Neural cell (in vitro differentiated cells): ENCODE results near the gene ADAMTS17. TPM values are rescaled to one million over a fixed set of nuclear protein-coding genes. Genes with fewer than 3 reads are reported as not detected.

ENCODE experiments used
- H2AFZ ChIP-seq: fragments of 200-600, 300-800 bp; sonication (generic), shearing (Covaris generic); 2 replicates; pipeline ENCODE4 v1.6.0; 2014; ENCODE audit warnings: low read depth, mild to moderate bottlenecking, antibody characterized with exemption, low read length, moderate library complexity
- H3F3A ChIP-seq: fragments of 200-600 bp; shearing (Covaris generic); 2 replicates; pipeline ENCODE4 v1.6.1; 2016; ENCODE audit warnings: mild to moderate bottlenecking, moderate library complexity, mixed read lengths, antibody characterized with exemption, low read length; ENCODE audit not compliant: insufficient read depth, poor library complexity, severe bottlenecking
- H3K27ac ChIP-seq: fragments of 200-600, 300-800 bp; sonication (generic), shearing (Covaris generic); 2 replicates; pipeline ENCODE4 v1.5.1; 2014; ENCODE audit warnings: mild to moderate bottlenecking, low read length, moderate library complexity
- H3K27me3 ChIP-seq: fragments of 300-800, 200-600 bp; sonication (generic), shearing (Covaris generic); 2 replicates; pipeline ENCODE4 v1.6.0; 2014; ENCODE audit warnings: mild to moderate bottlenecking, low read depth, low read length, moderate library complexity; ENCODE audit not compliant: insufficient read depth
- H3K36me3 ChIP-seq: fragments of 300-800, 200-600 bp; sonication (generic), shearing (Covaris generic); 2 replicates; pipeline ENCODE4 v1.5.1; 2014; ENCODE audit warnings: mild to moderate bottlenecking, antibody characterized with exemption, low read length, moderate library complexity; ENCODE audit not compliant: insufficient read depth
- H3K4me2 ChIP-seq: fragments of 300-800, 200-600 bp; sonication (generic), shearing (Covaris generic); 2 replicates; pipeline ENCODE4 v1.6.0; 2014; ENCODE audit warnings: mild to moderate bottlenecking, low read length
- H3K4me3 ChIP-seq: fragments of 300-800, 200-600 bp; sonication (generic), shearing (Covaris generic); 2 replicates; pipeline ENCODE4 v1.5.1; 2014; ENCODE audit warnings: mild to moderate bottlenecking, low read length, moderate library complexity
- H3K79me2 ChIP-seq: fragments of 200-600 bp; shearing (Covaris generic); replicated peaks from 2 replicates; pipeline ENCODE4 v1.6.0; 2014; ENCODE audit warnings: mild to moderate bottlenecking, low read length, moderate library complexity; ENCODE audit not compliant: insufficient read depth
- H3K9ac ChIP-seq: fragments of 300-800, 200-600 bp; sonication (generic), shearing (Covaris generic); 2 replicates; pipeline ENCODE4 v1.6.1; 2016; ENCODE audit warnings: mild to moderate bottlenecking, low read length, mixed read lengths
- H3K9me2 ChIP-seq: fragments of 200-600 bp; shearing (Covaris generic); 2 replicates; pipeline ENCODE4 v1.6.1; 2016; ENCODE audit warnings: mild to moderate bottlenecking, low read length, mixed read lengths; ENCODE audit not compliant: insufficient read depth
- H3K9me3 ChIP-seq: fragments of 200-600, 300-800 bp; sonication (generic), shearing (Covaris generic); 2 replicates; pipeline ENCODE4 v1.6.1; 2016; ENCODE audit warnings: mild to moderate bottlenecking, mixed run types, low read length, moderate library complexity, mixed read lengths
- H4K20me1 ChIP-seq: fragments of 200-600 bp; shearing (Covaris generic); 2 replicates; pipeline ENCODE4 v1.6.1; 2016; ENCODE audit warnings: mild to moderate bottlenecking, mixed run types; ENCODE audit not compliant: insufficient read depth
- EP300 ChIP-seq: fragments of 450-650 bp; conservative IDR thresholded peaks from 2 replicates; pipeline ENCODE4 v1.6.1; 2014; ENCODE audit warnings: antibody characterized with exemption, mild to moderate bottlenecking, moderate library complexity; ENCODE audit not compliant: poor library complexity, severe bottlenecking
- MXI1 ChIP-seq: fragments of 450-650 bp; conservative IDR thresholded peaks from 2 replicates; pipeline ENCODE4 v1.6.1; 2014; ENCODE audit warnings: antibody characterized with exemption, mild to moderate bottlenecking; ENCODE audit not compliant: poor library complexity, severe bottlenecking
- POLR2AphosphoS5 ChIP-seq: IDR thresholded peaks from 2 replicates; pipeline ENCODE4 v1.6.1; 2012
- RAD21 ChIP-seq: fragments of 450-650 bp; conservative IDR thresholded peaks from 2 replicates; pipeline ENCODE4 v1.6.1; 2014; ENCODE audit warnings: antibody characterized with exemption, mild to moderate bottlenecking, moderate library complexity
- SMC3 ChIP-seq: fragments of 450-650 bp; conservative IDR thresholded peaks from 2 replicates; pipeline ENCODE4 v1.6.1; 2014; ENCODE audit warnings: antibody characterized with exemption, mild to moderate bottlenecking, moderate library complexity; ENCODE audit not compliant: poor library complexity
- TAF1 ChIP-seq: IDR thresholded peaks from 2 replicates; pipeline ENCODE4 v1.6.1; 2012; ENCODE audit warnings: low read depth
- polyA plus RNA-seq: library from polyadenylated mRNA; depleted of rRNA; stranded (reverse); fragments of >200 nt; gene quantifications from 2 replicates; pipeline ENCODE4 v1.2.3, GENCODE V29; 2014
- TF ChIP-seq, protein P1 (sequence below): IDR thresholded peaks from 2 replicates; pipeline ENCODE4 v1.6.1; 2012; ENCODE audit warnings: borderline replicate concordance
- TF ChIP-seq, protein P2 (sequence below): fragments of 450-650 bp; IDR thresholded peaks from 2 replicates; pipeline ENCODE4 v1.5.1; 2014; ENCODE audit warnings: antibody characterized with exemption, mild to moderate bottlenecking, moderate library complexity; ENCODE audit not compliant: poor library complexity, severe bottlenecking

The ADAMTS17 gene
- polyA plus RNA-seq, 1 donor from 2014 or later = 0.04 TPM

DNA sequence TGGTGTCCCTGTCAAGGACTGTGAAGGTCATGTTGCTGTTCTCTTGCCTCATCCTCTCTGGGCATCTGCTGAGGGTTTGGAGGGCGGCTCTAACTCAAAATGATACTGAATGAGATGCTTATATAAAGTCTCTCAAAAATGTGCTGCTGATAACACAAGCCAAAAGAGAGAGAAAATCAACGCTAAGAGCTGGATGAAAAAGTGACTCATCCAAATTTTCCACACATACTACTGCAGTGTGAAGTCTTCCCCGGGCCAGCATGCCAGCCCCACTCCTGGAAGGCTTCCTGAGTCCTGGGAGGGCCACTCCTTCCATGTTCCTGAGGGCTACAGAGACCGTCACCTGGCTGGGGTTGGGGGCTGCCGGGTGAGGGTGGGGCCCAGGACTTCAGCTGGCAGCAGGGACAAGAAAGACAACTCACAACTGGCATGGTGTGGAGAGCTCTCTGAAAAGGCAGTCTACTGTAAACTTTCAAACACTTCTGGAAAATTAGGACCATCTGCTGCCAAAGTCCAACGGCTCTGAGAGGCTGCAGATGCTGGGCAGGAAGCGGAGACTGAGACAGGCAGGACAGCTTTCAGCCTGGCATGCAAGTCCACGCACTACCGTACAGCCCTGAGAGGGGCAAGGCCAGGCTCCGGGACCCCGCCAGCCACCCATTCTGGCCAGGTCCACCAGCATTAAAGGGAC, 200.3 kb downstream of the ADAMTS17 start:
- no peaks in the 10 kb centered on the region for H3K9me2 ChIP-seq
- no peak overlapping the region for H2AFZ ChIP-seq
- no peak overlapping the region for H3K27ac ChIP-seq
- H3K27me3 ChIP-seq = no peaks in the 10 kb centered on the region
- TF ChIP-seq MXI1 (no peak), SMC3 (no peak), TAF1 (no peak), POLR2AphosphoS5 (no peak)
- TF ChIP-seq, protein P1, sequence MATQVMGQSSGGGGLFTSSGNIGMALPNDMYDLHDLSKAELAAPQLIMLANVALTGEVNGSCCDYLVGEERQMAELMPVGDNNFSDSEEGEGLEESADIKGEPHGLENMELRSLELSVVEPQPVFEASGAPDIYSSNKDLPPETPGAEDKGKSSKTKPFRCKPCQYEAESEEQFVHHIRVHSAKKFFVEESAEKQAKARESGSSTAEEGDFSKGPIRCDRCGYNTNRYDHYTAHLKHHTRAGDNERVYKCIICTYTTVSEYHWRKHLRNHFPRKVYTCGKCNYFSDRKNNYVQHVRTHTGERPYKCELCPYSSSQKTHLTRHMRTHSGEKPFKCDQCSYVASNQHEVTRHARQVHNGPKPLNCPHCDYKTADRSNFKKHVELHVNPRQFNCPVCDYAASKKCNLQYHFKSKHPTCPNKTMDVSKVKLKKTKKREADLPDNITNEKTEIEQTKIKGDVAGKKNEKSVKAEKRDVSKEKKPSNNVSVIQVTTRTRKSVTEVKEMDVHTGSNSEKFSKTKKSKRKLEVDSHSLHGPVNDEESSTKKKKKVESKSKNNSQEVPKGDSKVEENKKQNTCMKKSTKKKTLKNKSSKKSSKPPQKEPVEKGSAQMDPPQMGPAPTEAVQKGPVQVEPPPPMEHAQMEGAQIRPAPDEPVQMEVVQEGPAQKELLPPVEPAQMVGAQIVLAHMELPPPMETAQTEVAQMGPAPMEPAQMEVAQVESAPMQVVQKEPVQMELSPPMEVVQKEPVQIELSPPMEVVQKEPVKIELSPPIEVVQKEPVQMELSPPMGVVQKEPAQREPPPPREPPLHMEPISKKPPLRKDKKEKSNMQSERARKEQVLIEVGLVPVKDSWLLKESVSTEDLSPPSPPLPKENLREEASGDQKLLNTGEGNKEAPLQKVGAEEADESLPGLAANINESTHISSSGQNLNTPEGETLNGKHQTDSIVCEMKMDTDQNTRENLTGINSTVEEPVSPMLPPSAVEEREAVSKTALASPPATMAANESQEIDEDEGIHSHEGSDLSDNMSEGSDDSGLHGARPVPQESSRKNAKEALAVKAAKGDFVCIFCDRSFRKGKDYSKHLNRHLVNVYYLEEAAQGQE = no peak
- H3K9me3 ChIP-seq = no peaks in the 10 kb centered on the region
- no peaks in the 10 kb centered on the region for H3K79me2 ChIP-seq
- no peak overlapping the region for H3K4me2 ChIP-seq
- no peaks in the 10 kb centered on the region for H4K20me1 ChIP-seq
- H3K4me3 ChIP-seq = no peak overlapping the region
- no peaks in the 10 kb centered on the region for H3K36me3 ChIP-seq
- H3K9ac ChIP-seq = no peak overlapping the region
- H3F3A ChIP-seq = no peaks in the 10 kb centered on the region

DNA sequence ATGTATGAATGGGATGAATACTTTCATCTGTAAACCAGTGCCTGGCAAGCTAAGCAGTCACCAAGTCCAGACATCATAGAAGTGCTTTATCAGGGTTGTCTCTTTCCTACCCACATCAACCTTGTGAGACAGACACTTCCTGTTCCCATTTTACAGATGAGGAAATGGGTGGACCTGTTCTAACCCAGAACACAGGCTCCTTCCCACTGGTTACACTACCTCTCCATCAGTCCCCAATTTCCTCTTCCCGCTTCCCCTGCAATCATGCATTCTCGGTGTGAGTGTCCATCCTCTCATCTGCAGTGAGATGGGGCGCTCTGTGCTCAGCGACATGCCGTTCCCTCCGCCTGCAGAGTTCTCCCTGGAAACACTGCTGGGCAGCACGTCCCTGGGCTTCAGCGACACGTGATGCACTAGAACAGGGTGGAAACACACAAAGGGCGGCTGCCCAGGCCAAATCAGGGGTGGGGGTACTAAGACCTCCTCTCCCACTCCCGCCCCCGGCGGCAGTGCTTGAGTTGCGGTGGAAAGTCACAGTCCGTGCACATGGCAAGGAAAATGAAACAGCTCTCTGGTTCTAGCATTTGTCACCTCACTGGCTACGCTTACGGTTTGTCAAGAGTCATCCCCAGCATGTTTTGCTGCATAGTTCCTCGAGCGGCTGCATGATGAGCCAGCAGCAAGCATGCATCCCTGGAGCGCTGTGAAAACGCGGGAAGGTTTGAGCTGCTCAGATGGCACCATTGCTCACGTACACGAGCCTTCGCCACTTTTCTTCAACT, 201.1 kb downstream of the ADAMTS17 start:
- no peaks in the 10 kb centered on the region for H3F3A ChIP-seq
- no peaks in the 10 kb centered on the region for H4K20me1 ChIP-seq
- no peak overlapping the region for H2AFZ ChIP-seq
- no peak overlapping the region for H3K27ac ChIP-seq
- TF ChIP-seq, protein P2, sequence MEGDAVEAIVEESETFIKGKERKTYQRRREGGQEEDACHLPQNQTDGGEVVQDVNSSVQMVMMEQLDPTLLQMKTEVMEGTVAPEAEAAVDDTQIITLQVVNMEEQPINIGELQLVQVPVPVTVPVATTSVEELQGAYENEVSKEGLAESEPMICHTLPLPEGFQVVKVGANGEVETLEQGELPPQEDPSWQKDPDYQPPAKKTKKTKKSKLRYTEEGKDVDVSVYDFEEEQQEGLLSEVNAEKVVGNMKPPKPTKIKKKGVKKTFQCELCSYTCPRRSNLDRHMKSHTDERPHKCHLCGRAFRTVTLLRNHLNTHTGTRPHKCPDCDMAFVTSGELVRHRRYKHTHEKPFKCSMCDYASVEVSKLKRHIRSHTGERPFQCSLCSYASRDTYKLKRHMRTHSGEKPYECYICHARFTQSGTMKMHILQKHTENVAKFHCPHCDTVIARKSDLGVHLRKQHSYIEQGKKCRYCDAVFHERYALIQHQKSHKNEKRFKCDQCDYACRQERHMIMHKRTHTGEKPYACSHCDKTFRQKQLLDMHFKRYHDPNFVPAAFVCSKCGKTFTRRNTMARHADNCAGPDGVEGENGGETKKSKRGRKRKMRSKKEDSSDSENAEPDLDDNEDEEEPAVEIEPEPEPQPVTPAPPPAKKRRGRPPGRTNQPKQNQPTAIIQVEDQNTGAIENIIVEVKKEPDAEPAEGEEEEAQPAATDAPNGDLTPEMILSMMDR = no peak
- TF ChIP-seq, protein P1 = no peak
- TF ChIP-seq SMC3 (no peak), RAD21 (no peak), TAF1 (no peak), POLR2AphosphoS5 (no peak), EP300 (no peak)
- no peaks in the 10 kb centered on the region for H3K9me3 ChIP-seq
- H3K27me3 ChIP-seq = no peaks in the 10 kb centered on the region
- no peak overlapping the region for H3K4me3 ChIP-seq
- no peaks in the 10 kb centered on the region for H3K79me2 ChIP-seq
- H3K9ac ChIP-seq = no peak overlapping the region
- H3K36me3 ChIP-seq = no peaks in the 10 kb centered on the region
- no peak overlapping the region for H3K4me2 ChIP-seq
- H3K9me2 ChIP-seq = no peaks in the 10 kb centered on the region
